Ureter (tissue), 1 donor: ENCODE results near the gene KLC4. TPM values are rescaled to one million over a fixed set of nuclear protein-coding genes. Genes with fewer than 3 reads are reported as not detected.
A peak's percentile ranks its signal among the peaks of the same experiment; 100 is the strongest.
"Not testable (repeated sequence)": the region's sequence is repeated elsewhere in the genome, so short reads cannot be mapped to it uniquely, and the experiment has no call there.

ENCODE experiments used
- DNase-seq: peaks from one replicate; pipeline ENCODE4 v3.0.0-alpha.2; 2020; ENCODE audit warnings: low spot score
- total RNA-seq: library from RNA; stranded (reverse); gene quantifications from one replicate; pipeline ENCODE4 v1.2.4, GENCODE V29; 2023
- donor health status: DM: yes; HTN: yes; CAD: no.

The KLC4 gene
- total RNA-seq, 1 donor from 2014 or later: 23.8 TPM

DNA sequence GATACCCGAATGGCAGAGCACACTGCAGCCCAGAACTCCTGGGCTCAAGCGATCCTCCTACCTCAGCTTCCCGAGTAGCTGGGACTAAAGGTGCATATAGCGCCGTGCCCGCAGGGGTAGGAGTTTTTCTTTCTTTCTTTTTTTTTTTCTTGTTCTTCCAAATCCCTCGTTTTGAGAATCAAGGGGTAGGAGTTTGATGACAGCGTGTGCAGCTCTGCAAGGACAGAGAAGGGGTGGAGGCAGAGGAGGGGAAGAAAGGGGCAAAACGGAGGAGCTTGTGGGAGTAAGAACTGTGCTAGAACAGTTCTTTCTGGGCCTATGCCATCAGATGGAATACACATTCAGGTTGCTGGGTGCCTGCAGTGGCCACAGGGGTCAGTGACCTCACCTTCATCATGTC lies 22.7 kb upstream of the KLC4 start:
- DNase-seq: no peak

DNA sequence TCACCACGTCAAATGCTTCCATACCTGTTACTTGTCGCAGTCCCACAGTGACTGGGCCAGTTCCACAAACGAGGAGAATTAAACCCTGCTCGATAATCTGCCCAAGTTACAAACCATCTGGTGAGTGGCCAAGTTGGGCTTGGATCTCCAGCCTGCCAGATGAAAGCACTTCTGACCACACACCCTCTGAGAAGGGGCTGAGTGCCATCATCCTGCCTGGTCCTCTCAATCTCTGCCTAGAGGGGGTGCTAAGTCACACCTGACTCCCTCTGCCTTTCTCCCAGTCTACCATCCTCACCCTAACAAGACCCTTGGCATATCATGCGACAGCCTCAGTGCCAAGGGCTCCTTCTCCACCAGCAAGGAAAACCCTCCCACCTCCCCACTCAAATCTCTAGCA lies 22.2 kb upstream of the KLC4 start:
- no peak for DNase-seq

DNA sequence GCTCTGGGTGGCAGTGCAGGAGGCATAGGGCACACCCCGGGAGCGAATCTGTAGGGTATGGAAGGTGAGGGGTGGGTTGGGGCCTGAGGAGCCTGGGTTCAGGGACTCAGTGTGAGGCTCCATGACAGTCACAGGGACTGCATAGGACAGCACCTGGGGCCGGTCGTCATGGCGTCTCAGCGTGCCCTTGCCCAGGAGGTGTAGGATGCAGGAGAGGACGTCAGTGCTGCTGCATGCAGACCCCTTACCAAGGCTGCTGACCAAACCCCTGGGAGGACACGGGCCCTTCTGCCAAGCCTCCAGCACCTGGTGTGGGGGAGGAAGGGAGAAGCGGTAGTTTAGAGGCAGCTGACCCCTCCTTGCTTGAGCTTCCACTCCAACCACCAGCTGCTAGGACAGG lies 21.7 kb upstream of the KLC4 start:
- DNase-seq: no peak

DNA sequence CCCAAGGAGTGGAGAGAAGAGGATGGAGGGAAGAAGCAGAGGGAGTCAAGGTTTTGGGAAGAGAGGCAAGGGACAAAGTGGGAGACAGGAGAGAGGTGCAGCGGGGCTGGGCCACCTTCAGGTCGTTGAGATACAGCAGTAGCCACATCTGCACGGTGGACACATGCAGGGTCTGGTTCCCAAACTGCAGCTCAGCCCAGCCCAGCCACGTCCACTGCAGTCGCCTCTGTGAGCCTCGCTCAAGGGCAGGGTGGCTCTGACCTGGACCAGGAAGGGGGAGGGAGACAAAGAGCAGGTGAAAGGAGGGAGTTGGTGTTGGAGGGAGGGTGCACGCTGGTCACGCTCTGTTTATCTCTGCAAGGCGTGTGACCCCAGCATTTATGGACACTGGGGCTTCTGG lies 20.7 kb upstream of the KLC4 start:
- DNase-seq: no peak

DNA sequence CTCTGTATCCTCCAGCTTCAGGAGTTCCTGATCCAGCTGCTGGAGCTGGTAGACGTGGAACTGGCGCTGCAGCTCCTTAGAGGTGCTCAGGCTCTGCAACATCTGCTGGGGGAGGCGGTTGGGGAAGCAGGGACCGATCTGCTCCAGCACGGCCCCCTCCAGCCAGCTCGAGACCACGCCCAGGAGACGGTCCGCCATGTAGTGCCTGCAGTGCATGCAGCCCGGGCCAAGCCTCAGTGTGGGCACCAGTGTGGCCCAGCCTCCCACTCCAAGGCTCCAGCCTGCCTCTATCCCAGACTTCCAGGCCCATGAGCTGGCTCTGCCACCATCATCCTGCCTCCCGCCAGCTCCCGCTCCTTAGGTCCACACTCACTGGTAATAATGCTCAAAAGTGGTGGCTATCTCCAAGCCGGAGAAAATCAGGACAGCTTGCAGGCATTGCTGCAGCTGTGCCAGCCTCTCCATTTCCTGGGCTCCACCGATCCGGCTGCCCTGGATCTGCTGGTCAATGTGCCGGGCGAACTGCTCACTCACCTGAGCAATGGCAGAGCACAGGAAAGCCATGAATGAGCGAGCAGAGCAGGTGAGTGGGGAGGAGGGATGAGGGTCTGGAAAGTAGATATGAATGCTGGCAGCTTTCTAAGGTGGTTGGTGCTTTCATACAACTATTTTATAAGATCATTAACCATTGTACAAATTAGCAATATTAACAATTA lies 18.7 kb upstream of the KLC4 start:
- DNase-seq: no peak

DNA sequence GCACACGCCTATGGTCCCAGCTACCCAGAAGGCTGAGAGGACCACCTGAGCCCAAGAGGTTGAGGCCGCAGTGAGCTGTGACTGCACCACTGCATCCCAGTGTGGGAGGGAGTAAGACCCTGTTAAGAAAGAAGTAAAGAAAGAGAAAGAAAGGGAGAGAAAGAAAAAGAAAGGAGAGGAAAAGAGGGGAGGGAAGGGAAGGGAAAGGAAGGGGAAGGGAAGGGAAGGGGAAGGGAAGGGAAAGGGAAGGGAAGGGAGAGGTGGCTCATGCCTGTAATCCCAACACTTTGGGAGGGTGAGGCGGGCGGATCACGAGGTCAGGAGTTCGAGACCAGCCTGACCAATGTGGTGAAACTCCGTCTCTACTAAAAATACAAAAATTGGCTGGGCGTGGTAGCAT lies 18.0 kb upstream of the KLC4 start:
- not testable (repeated sequence) for DNase-seq

DNA sequence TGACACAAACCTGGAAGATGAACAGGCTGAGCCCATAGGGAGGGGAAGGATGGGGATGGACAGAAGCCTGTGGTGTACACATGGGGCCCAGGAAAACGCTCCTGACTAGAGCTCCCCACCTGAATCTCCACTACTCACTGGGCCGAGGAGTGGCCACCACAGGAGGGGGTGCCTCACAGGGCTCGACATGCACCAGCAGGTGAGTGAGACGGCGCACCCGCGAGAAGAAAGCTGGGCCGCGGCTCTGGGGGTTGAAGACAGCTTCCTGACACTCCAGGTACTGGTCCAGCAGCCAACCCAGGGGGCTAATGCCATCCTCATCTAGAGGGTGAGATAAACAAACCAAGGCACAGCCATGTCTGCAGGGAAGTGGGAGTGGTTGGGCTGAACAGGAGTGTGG lies 16.1 kb upstream of the KLC4 start:
- DNase-seq: no peak

DNA sequence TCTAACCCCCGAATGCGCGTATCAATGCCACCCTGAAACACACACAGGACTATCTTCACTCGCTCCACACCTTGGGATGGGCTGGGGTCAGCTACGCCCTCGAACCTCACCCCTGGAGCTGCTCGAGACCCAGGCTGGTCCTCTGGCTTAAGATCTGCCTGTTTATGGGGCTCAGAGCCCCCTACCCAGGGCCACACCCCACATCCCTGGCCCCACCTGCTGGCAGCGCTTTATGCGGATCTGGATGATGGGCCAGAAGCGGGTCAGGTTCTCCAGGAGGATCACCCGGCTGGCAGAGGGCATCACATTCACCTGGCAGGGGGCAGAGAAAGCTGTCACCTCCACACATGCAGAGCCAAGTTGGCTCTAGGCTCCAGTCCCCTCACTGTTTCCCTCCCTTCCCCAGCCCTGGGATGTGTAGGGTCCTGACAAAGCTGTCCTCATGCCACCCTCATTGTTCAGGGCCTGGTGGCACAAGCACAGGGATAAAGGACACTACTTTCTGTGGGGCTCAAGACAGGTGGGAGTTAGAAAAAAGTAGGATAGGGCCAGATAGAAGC lies 14.0 kb upstream of the KLC4 start:
- DNase-seq: no peak

DNA sequence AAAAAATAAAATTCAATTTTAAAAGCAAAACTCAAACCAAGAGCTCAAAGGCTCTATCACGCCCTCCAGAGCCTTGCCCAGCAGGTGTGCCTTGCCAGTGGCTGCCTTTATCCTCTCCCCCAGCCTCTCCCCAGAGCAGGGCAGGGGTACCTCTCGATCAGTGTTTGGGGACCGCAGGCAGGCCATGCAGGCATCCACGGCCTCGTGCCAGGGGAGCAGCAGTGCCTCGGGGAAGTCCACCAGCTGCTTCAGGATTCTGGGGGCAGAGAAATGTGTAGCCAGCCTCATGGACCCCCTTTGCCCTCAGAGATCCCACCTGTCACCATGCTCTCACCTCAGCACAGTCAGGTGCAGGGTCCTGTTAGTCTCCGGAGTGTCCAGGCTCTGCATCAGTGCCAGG lies 11.4 kb upstream of the KLC4 start:
- DNase-seq: no peak

DNA sequence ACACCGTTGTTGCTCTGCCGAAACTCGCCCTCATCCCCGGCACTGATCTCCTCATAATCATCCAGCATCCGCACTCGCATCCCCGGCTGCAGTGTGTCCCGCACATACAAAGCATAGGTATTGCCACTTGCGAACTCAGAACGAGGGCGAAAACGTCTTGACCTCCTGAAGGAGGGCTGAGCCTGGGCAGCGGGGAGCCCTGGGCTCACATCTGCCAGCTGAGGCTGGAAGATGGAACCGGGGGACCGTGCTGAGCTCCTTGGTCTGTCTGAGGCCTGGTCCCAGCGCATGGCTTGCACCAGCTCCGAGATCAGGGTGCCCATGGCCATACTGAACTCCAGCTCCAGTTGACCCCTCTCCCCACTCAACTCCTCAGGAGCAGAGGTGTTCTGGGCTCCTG lies 8.4 kb upstream of the KLC4 start:
- DNase-seq: no peak

DNA sequence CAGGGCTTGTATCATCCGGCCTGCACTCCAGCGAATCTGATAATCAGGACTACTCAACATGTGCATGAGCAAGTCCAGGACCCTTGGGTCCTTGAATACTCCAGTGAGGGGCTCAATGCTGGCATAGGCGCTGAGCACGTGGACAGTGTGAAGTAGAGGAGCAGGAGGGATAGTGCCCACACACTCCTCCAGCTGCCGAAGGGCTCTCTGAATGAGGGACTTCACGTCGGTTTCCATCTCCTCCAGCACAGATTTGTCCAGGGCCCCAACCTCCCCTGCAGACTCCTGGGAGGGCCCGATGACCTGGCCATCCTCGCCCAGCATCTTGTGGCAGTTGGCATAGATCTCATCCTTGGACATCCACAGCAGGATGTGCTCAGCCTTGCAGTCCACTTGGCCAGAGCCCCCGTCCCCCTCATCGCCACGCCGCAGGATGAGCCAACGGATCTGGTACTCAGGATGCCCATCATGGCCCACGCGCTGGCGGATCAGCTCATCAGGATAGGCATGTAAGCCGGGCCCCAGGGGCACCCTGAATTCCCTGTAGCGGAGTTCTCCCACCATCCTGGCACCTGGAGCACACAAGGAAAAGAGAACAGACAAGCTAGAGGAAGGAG lies 7.1 kb upstream of the KLC4 start:
- DNase-seq: no peak

DNA sequence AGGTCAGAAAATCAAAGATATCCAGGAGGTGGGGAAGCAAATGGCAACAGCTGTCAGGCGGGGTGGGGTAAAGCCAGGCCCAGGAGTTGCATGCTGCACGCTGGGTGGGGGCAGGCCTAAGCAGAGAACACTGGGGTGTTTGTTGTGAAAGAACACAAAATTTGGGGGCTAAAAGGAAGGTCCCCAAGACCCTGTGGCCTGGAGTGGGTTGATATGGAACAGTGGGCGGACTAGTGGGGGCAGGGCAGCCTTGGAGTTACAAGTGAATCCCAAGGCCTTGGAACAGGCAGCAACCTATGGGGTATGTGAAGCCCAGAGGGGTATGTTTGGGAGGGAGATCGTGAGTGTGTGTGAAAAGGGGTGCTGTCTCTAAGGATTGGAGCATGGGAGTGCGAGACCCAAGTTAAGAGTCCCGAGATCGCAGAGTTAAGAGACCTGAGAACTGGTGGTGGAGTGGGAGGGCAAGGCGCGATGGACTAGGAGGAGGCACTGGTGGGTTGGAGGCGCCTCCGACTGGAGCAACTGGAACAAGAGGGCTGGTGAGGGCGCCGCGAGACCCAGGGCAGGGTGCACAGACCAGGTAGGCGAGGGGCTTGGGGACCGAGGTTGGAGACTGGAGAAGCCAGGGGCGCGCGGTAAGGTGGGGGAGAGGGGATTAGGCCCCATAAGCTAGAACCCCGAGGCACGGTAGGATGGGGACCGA lies 6.4 kb upstream of the KLC4 start:
- DNase-seq: peak; percentile 55

DNA sequence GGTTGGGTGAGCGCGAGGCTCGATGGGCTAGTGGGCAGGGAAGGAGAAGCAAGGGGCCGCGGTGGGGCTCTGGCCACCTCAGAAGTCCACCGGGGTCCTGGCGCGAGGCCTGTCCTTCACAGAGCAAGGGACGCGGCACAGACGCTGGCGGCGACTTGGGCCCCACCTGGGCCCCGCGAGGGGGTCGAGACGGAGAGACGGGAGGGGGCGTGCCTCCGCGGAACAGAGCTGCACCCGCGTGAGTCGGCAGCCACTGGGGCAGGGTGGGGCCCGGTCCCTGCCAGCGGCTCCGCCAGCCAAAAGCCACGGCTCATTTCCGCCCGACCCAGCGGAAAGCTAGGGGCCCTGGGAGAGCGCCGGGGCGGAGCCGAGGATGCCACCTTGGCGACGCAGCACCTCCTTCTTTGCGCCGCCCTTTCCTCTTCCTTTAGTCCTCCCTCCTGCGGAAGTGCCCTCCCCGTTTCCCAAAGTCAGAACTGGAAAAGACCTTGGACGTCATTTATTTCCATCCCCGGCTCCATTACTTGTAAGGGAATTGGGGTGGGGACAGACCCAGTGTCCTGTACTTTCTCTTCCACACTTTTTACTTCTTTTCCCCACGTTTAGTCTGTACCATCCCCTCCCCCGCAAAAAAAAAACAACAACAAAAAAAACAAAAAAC lies 5.8 kb upstream of the KLC4 start, which contains the start of gene CUL7:
CUL7 (minus strand) TSS at position 307 of the 661 bp plus-strand sequence. CDS start 1,063 bp downstream, outside the sequence.
- DNase-seq: peak; percentile 94

DNA sequence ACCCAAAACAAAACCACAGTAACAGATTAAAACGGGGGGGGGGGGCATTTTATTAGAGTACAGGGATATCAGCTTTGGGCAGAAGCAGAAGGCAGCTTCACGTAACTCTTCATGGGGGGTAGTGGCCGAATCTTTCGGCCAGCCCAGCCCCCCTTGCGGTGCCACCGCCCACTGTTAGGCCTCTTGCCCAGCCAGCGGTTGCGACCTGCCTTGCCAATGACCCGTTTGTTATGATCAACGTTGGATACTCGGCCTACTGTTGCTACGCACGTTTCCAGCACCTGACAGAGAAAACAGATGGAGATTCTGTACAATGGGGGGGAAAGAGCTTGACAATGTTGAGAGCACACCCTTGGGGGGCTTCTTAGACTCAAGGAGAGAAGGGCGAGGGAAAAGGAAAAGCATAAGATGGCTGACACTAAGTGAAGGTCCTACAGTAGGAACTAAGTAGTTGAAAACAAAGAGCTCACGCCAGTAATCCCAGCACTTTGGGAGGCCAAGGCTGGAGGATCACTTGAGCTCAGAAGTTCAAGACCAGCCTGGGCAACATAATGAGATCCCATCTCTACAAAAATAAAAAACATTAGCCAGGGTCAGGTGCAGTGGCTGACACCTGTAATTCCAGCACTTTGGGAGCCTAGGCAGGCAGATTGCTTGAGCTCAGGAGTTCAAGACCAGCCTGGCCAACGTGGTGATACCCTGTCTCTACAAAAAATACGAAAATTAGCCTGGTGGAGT lies 5.1 kb upstream of the KLC4 start:
- DNase-seq: no peak

DNA sequence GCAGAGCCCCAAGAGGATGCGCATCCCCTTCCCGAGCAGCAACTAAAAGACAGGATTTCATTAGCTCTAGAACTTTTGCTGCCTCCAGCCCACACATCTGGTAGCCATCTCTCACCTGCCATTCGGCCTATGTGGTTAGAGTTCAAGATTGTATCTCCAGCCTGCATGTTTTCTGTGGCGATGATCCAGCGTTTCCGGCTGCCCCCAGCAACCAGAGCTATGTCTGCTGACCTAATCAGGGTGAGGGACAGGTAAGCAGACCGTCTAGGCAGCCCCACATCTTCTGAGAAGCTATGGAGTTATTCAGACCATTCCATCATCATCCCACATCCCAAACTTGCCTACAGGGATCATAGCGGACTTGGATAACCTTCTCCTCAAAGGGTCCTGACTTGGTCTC lies 3.5 kb upstream of the KLC4 start:
- no peak for DNase-seq

DNA sequence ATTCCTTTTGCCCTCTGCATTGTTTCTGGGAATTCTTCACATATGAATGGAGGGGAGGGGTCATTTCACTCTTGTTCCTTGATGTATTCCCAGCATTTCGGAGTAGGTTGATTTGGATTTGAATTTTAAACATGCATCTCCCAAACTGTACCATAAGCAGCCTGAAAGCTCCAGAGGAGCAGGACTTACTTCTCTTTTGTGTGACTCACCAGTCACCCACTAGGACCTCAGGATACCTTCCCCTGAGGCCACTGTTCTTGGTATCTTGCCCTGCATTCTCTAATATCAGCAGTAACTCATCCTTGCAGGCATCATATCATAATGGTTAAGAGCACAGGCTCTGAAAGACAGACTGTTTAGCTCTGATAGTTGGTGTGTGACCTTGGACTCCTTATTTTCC lies 900 bp upstream of the KLC4 start:
- no peak for DNase-seq

DNA sequence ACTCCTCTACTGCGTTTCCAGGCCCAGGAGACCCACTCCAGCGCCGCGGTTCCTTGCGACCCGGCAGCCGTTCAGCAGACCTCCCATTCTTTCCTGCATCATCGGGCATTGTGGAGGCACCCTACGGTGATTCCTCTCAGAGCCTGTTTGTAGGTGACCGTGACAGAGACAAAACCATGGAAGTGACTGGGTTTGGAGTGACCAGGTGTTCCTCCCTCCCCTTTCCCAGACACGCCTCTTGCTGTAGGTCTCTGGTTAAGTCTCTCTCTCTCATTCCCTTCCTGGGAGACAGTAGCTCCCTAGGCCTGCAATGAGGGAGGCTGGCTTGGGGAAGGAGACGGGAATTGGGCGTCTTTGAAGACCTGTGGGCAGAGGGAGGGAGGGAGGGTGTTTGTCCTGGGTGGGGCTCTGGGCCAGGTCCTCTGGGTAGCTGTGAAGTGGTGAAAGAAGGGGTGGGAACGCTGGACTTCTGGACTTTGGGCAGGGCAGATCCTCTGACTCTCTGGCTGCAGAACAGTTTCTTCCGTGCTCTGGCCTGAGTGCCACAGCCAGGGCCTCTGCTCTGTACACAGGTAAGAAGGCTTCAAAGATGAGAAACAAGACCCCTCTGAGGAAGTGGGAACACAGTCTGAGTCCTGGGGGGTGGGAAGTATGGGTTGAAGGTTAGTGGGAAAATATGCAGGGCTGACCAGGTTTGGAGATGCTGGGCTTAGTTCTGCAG lies 763 bp downstream of the KLC4 start:
- no peak for DNase-seq

DNA sequence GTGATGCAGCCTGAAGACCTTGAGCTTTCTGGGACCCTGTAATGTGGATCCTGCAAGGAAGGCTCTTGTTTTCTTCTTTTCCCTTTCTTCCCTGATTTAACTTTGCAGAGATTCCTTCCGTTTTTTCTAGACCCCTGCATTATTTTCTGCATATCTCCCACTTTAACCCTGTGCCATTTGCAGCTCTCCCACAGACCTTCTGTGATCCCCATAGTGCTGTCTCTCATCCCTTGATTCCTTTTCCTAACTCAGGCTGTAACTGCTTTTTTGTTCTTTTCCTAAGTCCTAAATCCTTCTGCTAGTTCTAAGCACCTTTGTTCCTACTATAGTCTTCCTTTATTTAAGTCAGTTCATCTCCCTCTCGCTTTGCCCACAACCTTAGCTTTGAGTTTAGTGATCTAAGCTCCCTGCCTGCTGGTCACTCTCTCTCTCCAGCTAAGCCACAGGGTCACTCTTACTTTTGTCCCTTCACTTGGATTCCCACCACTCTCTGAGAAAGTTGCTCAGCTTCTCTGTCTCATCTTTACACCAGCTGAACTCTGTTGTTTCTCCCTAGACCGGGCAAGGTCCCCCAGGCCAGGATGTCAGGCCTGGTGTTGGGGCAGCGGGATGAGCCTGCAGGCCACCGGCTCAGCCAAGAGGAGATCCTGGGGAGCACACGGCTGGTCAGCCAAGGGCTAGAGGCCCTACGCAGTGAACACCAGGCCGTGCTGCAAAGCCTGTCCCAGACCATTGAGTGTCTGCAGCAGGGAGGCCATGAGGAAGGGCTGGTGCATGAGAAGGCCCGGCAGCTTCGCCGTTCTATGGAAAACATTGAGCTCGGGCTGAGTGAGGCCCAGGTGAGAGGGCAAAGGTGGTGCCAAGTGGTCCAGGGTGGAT lies 1.6 kb downstream of the KLC4 start:
- DNase-seq: no peak

DNA sequence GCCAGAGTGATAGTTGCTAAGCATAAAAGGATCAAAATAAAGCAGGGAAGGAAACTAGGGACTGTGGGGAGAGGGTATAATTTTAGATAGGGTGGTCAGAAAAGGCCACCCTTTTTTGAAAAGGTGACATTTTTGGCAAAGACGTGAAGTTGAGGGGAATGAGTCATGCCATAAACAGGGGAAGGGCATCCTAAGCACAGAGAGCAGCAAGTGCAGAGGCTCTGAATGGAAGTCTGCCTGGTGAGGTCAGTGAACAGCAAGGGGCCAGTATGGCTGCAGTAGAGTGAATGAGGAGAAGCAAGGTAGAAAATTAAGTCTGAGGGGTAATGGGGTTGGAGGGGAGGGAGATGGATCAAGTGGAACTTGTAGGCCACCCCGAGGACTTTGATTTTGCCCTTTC lies 2.4 kb downstream of the KLC4 start:
- no peak for DNase-seq

DNA sequence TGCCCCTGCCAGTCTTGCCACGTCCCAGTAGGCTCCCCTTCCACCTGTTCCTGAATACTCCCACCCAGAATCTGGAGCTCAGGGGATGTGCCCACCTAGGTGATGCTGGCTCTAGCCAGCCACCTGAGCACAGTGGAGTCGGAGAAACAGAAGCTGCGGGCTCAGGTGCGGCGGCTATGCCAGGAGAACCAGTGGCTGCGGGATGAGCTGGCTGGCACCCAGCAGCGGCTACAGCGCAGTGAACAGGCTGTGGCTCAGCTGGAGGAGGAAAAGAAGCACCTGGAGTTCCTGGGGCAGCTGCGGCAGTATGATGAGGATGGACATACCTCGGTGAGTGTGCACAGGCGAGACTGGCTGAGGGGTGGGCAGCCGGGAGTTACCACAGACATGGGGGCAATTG lies 3.4 kb downstream of the KLC4 start:
- DNase-seq: no peak
